ENCODE data around the gene HMG20B.

GRCh38 chr19:3607303-3608078, 34.7 kb downstream of the HMG20B start:
- TF ChIP-seq, protein P1, sequence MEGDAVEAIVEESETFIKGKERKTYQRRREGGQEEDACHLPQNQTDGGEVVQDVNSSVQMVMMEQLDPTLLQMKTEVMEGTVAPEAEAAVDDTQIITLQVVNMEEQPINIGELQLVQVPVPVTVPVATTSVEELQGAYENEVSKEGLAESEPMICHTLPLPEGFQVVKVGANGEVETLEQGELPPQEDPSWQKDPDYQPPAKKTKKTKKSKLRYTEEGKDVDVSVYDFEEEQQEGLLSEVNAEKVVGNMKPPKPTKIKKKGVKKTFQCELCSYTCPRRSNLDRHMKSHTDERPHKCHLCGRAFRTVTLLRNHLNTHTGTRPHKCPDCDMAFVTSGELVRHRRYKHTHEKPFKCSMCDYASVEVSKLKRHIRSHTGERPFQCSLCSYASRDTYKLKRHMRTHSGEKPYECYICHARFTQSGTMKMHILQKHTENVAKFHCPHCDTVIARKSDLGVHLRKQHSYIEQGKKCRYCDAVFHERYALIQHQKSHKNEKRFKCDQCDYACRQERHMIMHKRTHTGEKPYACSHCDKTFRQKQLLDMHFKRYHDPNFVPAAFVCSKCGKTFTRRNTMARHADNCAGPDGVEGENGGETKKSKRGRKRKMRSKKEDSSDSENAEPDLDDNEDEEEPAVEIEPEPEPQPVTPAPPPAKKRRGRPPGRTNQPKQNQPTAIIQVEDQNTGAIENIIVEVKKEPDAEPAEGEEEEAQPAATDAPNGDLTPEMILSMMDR (IDR thresholded peaks at IDR 0.05) = no peak
- TF ChIP-seq EP300 (IDR thresholded peaks at IDR 0.05) (peak in 1 of 4 donors; percentile 17), POLR2AphosphoS5 (IDR thresholded peaks at IDR 0.05) (peak in 1 of 2 donors; percentile 67)
